DMS114 treated with DMSO at 0.1 percent for 48 hours (cell line): ENCODE data around the gene ZNF681.
"Not testable (repeated sequence)": the region's sequence is repeated elsewhere in the genome, so short reads cannot be mapped to it uniquely, and the experiment has no call there.

Experiments used
- DNase-seq: peaks from one replicate; lab custom pipeline; 2025; ENCODE audit not compliant: unreplicated experiment; lab: John Stamatoyannopoulos, UW

Gene ZNF681

DNA sequence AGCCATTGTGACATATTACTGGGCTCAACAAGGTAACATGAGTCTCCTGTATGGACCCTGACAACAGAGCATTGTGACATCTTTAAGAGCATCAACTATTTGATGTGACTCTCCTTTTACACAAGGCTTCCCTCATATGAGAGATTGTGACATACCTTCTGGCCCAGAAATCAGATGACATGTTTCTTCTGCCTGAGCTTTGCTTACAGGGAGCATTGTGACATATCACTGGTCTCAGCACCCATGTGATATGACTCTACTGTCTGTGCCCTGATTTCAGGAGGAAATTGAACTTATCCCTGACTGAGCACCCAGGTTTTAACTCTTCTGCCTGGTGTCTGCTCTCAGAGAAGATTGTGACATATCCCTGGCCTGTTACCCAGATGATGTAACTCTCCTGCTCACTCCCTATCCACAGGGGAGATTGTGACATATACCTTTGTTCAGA, 15.9 kb upstream of the ZNF681 start:
- no peak for DNase-seq

DNA sequence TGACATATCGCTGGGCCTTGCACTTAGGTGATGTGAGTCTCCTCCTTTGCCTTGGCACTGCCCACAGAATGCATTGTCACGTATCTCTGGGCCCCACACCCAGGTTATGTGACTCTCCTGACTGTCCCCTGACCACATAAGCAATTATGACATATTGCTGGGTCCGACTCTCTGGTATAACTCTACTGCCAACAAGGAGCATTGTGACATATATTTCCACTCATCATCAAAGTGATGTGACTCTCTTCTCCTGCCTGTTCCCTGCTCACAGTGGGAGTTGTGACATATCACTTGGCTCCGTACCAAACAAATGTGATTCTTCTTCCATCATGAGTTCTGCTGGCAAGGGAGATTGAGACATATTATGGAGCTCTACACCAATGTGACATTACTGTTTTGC, 15.4 kb upstream of the ZNF681 start:
- no peak for DNase-seq

DNA sequence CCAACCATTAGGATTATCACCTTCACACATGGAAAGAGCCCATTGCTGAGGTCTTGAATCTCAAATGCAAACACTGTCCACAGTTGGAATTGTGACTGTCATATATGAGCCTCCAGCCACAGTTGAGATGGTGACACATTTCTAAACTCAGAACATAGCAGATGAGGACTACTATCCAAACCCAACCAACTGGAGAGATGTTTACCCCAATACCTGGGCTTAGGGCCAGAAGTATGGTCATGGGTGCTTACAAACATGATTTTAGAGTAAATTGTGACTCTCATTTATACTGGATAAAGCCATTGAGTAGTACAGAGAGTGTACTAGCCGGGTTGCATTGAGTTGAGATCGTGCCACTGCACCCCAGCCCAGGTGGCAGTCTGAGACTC, 14.0 kb upstream of the ZNF681 start:
- DNase-seq = no peak

DNA sequence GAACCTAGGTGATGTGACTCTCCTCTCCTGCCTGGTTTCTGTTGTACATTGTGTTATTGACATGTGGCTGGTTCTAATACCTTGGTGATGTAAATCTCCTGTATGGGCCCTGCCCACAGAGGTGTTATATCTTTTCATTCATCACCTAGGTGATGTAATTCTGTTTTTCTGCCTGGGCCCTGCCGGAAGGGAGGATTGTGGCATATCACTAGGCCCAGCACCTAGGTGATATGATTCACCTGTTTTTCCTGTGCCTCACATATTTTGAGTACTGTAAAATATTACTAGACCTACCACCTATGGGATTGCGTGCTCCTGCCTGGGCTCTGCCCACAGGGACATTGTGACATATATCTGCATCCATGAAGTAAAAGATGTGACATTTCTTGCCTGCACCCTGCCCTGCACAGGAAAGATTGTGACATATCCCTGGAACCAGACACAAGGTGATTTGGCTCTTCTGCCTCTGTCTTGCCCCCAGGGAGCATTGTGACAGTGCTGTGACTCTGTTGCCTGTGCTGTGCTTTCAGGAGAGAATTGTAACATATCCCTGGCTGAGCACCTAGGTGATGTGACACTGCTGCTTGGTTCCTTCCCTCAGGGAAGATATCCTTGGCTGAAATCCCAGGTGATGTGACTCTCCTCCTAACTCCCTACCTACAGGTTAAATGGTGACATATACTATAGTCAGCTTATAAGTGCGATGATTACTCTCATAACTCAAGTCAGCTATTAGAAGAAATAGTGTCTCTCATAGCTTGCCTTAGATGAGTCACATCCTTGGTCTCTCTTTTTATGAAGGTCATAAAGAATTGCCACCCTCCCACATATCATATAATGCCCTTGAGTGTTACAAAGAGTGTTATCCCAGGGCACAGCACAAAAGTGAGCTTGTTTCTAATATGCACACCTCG, 13.3 kb upstream of the ZNF681 start:
- DNase-seq = no peak

DNA sequence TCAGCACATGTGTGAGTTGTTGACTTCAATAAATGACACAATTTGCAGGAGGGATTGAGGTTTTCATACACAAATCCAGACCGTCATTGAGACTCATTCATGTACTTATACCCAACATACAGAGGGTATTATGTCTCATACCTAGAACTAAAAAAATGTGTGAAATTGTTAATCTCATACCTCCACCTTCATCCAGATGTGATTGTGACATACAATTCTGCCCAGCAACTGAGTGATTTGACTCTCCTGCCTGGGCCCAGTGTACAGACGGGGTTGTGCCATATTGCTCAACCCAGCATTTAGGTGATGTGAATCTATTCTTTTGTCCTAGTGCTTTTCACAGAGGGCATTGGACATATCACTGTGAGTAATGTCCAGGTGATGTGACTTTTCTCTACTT, 12.6 kb upstream of the ZNF681 start:
- DNase-seq = no peak

DNA sequence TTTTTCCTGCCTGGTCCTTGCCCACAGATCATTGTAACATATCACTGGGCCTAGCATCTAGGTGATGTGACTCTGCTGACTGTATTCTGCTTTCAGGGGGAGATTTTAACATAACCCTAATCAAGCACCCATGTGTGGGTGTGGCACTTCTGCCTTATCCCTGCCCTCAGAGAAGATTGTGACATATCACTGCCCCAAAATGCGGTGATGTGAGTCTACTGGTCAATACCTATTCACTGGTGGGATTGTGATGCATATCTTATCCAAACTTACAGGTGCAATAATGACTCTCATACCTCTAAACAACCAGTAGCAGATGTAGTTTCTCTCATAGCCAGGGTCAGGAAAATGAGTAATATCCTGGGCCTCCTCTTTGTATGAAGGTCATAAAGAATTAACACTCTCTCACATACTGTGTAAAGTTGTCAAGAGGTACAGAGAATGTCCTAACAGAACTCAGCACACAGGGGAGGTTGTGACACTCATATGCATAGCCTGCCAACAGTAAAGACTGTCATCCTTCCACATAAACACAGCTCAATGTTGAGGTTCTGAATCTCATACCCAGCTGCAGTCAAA, 12.1 kb upstream of the ZNF681 start:
- no peak for DNase-seq

DNA sequence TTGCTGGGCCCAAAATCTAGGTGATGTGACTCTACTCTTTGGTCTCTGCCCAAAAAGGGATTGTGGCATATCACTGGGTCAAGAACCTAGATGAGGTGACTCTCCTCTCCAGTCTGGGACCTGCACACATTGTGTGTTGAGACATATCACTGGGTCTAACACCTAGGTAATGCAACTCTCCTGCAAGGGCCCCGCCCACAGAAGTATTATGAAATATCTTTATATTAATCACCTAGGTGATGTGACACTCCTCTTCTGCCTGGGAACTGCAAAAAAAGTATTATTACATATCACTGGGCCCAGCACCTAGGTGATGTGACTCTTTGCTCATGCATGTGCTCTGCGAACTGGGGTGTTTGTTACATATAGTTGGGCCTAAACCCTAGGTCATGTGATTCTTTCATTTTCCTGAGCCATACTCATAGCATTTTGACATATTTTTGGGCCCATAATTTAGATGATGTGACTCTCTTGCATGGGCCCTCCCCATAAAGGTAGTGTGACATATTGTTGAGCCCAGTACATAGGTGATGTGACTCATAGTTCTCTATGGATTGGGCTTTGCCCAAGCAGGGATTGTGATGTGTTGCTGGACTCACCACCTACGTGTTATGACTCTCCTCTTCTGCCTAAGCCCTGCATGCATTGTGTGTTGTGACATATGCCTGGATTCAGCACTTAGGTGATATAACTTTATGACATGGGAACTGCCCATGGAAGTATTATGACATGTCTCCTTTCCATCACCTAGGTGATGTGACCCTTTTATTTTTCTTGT, 11.2 kb upstream of the ZNF681 start:
- DNase-seq = no peak

DNA sequence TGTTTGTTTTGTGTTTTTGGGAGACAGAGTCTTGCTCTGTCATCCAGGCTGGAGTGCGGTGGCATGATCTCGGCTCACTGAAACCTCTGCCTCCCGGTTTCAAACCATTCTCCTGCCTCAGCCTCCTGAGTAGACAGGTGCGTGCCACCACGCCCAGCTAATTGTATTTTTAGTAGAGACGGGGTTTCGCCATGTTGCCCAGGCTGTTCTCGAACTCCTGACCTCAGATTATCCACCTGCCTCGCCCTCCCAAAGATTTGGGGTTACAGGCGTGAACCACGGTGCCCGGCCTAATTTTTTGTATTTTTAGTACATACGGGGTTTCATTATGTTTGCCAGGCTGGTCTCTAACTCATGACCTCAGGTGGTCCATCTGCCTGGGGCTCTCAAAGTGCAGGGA, 8.3 kb upstream of the ZNF681 start:
- no peak for DNase-seq

DNA sequence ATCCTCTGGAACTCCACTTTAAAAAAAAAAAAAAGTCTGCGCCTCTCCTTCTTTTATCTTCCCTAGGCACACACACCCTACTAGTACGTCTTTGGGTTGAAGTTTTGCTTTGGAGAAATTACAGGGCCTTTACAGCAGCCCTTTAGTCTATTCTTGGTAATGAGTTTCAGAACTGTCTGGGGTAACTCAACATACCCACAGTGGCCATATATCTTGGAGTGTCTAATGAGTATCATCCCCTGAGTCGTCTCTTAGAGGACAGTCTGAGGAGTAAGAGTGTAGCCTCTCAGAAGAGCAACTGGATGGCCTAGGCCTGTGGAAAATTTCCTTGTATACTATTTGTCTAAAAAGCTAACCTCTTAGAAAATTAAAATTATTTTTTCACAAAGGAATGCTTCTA, 6.1 kb upstream of the ZNF681 start:
- no peak for DNase-seq

DNA sequence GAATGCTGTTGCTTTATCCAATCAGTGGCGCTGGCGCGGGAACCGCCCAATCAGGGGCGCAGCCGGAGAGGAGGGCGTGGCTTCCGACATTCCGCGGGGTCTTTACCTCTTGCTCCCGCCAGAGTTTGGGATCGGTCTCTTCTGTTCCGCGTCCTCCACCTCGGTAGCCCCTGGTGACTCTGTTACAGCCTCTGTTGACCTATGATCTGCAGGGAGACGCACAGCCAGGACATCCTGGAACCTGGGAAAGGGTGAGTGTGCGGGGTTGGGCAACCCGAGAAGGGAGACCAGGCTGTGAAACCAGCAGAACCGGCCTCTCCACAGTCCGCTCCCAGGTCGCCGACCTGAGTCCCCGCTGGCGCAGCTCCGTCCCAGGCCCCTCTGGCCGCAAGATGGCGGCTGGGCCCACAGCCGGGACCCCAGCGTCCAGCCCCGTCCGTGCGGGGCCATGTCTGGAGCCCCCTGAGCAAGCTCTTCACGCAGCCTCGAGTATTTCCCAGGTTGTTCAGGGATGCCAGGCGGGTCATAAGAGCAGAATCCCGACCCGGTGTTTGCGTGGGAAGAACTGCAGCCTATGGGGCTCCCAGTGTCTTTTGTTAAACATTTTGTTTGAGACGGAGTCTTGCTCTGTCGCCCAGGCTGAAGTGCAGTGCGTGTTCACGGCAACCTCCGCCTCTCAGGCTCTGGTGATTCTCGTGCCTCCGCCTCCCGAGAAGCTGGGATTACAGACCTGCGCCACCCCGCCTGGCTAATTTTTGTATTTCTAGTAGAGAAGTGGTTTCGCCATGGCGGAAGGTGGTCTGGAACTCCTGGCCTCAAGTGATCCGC, 4.4 kb upstream of the ZNF681 start:
- DNase-seq = peak; percentile 87

DNA sequence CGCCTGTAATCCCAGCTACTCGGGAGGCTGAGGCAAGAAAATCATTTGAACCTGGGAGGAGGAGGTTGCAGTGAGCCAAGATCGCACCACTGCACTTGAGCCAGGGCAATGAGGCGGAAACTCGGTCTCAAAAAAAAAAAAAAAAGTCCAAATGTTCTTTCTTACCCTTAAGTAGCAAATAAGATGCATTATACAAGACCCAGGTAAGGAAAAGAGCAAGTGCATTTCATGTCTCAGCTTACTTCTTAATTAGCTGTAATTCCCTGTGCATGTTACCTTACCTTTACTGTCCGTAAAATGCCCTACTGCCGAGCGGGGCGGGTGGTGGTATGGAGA, 3.8 kb upstream of the ZNF681 start:
- DNase-seq = no peak

DNA sequence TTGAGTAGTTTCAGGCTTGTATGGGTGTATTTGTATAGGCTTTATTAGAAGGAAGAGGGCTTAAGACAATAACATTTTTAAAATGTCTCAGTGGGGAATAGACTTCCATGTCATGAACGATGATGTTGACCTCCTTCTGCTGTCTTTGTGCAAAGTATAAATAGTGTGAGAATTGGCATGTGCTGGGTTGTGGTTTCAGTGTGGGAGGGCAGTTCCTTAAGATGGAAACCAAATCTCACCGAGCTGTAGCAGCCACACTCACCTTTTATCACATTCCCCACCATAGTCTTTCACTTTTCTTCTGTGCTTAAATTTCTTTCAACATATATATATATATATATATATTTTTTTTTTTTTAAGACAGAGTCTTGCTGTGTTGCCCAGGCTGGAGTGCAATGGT, 1.6 kb upstream of the ZNF681 start:
- DNase-seq = not testable (repeated sequence)

DNA sequence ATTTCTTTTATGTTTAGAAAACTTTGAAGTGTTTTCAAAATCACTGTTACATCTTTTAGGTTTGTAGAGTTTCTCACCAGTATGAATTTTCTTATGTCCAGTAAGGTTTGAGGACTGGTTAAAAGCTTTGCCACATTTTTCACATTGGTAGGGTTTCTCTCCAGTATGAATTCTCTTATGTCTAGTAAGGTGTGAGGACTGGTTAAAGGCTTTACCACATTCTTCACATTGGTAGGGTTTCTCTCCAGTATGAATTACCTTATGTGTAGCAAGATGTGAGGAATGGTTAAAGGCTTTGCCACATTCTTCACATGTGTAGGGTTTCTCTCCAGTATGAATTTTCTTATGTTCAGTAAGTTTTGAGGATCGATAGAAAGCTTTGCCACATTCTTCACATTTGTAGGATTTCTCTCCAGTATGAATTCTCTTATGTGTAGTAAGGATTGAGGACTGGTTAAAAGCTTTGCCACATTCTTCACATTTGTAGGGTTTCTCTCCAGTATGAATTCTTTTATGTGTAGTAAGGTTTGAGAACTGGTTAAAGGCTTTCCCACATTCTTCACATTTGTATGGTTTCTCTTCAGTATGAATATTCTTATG, 15.0 kb downstream of the ZNF681 start:
- DNase-seq = not testable (repeated sequence)

DNA sequence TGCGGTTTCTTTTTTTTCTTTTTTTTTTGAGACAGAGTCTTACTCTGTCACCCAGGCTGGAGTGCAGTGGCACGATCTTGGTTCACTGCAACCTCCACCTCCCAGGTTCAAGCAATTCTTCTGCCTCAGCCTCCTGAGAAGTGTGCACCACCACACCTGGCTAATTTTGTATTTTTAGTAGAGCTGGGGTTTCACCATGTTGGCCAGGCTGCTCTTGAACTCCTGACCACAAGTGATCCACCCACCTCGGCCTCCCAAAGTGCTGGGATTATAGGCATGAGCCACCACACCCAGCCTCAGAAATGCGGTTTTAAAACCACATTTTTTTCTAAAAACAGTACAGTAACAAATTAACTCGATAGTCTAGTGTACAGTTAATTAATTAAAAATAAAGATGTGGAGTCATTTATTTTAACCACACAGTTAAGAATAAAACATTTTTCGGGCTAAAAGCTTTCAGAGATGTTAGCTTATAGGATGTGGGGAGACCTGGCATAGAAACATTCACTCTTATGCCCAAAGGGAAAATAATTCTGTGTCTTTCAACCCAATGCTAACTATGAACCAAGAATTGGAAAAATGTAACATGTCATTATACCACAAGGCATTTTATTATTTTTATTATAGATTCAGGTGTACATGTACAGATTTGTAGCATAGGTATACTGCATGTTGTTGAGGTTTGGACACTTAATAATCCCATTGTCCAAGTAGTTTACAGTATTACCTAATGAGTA, 27.8 kb downstream of the ZNF681 start:
- not testable (repeated sequence) for DNase-seq

DNA sequence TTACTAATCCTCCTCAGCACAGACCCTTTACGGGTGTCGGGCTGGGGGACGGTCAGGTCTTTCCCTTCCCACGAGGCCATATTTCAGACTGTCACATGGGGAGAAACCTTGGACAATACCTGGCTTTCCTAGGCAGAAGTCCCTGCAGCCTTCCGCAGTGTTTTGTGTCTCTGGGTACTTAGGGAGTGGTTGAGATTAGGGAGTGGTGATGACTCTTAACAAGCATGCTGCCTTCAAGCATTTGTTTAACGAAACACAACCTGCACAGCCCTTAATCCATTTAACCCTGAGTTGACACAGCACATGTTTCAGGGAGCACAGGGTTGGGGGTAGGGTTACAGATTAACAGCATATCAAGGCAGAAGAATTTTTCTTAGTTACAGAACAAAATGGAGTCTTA, 34.5 kb downstream of the ZNF681 start:
- DNase-seq = not testable (repeated sequence)

DNA sequence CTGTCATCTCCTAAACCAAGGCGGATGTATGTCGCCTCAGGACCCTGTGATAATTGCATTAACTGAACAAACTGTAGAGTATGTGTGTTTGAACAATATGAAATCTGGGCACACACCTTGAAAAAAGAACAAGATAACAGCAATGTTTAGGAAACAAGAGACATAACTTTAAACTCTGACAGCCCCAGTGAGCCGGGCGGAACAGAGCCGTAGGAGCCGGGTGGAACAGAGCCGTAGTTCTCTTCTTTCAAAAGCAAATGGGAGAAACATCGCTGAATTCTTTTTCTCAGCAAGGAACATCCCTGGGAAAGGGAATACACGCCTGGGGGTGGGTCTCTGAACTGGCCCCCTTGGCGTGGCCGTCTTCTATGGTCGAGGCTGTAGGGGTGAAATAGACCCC, 39.9 kb downstream of the ZNF681 start:
- DNase-seq = no peak

DNA sequence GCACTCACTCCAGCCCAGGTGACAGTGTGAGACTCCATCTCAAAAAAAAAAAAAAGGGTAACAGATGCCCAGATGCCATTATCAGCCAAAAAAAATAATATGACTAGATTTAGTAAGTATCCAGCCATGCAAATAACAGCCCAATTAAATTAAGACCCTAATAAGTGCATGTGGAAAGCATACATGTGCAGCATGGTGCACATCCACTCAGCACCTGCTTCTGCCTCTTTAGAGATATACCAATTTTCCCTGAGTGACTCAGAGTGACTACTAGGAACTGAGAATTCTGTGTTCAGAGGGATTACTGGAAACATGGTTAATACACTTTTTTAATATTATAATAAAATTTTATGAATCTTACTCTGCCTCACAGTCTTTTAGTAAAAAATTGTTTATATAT, 41.9 kb downstream of the ZNF681 start:
- no peak for DNase-seq

DNA sequence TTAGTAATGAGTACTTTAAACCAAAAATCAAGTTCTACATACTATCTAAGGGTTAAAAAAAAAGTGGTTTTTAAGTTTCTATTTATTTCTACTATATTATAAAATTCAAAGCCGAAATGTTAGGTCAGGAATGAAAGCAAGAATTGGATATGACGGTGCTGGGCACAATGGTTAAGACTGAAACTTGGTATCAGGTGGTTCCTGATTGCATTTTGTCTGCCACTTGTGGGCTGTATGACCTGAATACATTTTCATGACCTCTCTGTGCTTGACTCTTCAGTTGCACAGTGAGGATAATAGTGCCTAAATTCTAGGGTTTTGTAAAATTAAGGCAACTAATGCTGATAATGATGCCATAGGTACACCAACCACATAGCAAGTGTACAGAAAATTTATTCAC, 49.3 kb downstream of the ZNF681 start:
- no peak for DNase-seq

DNA sequence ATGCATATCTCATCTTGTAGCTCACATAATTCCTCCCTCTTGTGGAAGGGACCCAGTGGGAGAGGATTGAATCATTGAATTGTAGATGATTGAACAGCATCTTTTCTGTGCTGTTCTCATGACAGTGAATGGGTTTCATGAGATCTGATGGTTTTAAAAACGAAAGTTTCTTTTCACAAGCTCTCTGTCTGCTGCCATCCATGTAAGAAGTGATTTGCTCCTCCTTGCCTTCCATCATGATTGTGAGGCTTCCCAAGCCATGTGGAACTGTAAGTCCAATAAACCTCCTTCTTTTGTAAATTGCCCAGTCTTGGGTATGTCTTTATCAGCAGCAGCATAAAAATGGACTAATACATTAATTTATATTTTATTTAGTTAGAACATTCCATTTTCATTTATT, 52.0 kb downstream of the ZNF681 start:
- no peak for DNase-seq

DNA sequence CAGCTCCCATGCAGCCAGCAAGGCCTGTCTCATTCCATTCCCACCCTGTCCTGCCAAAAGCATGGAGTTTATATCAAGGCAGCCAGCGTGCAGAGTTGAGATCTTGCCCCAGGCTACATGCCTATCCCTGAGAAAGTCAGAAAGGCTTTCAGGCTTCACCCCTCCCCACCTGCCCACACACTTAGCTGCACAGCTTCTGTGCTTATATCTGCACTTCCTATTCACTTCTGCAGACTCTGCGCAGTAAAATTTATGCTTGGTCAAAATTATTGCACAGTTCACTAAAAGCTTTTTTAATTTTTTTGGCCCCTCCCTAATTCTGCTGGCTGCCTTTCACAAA, 59.2 kb downstream of the ZNF681 start:
- no peak for DNase-seq
